Chondrocyte (in vitro differentiated cells): ENCODE data around the gene SH2D3A. TPM values are rescaled to one million over a fixed set of nuclear protein-coding genes. Genes with fewer than 3 reads are reported as not detected.

Experiments used
- DNase-seq: peaks from one replicate; pipeline ENCODE4 v3.0.0; 2021; ENCODE audit warnings: mixed read lengths, low spot score
- H3K27ac Mint-ChIP-seq: one replicate; pipeline ENCODE4 v1.8.0; 2021; ENCODE audit warnings: mild to moderate bottlenecking, moderate library complexity, mixed read lengths; ENCODE audit not compliant: unreplicated experiment
- H3K27me3 Mint-ChIP-seq: 2 replicates; pipeline ENCODE4 v1.8.0; 2021; ENCODE audit warnings: low read depth, mixed read lengths
- H3K36me3 Mint-ChIP-seq: 2 replicates; pipeline ENCODE4 v1.8.0; 2021; ENCODE audit warnings: low read depth, mixed read lengths
- H3K4me1 Mint-ChIP-seq: 2 replicates; pipeline ENCODE4 v1.8.0; 2021; ENCODE audit warnings: low read depth, mild to moderate bottlenecking, mixed read lengths
- H3K4me3 Mint-ChIP-seq: one replicate; pipeline ENCODE4 v1.8.0; 2021; ENCODE audit warnings: mild to moderate bottlenecking, moderate library complexity, mixed read lengths; ENCODE audit not compliant: unreplicated experiment
- H3K9me3 Mint-ChIP-seq: 2 replicates; pipeline ENCODE4 v1.8.0; 2021; ENCODE audit warnings: low read depth, mixed read lengths
- CTCF ChIP-seq: fragments of 200-600 bp; sonication (generic); IDR thresholded peaks from 2 replicates; pipeline ENCODE4 v1.5.0; 2021; ENCODE audit warnings: antibody characterized with exemption, mild to moderate bottlenecking, moderate library complexity
- total RNA-seq: library from RNA; stranded (reverse); gene quantifications from 3 replicates; pipeline ENCODE4 v1.2.1, GENCODE V29; 2021

Gene SH2D3A
- total RNA-seq, 1 donor from 2014 or later: 0.52 TPM

GRCh38 chr19:6796278-6796677 is 29.0 kb upstream of the SH2D3A start:
- Mint-ChIP-seq H3K9me3 (peaks cover 16% of the 10 kb centered on the region), H3K36me3 (no peaks in the 10 kb centered on the region), H3K4me3 (no peak overlapping the region), H3K27ac (no peak overlapping the region), H3K27me3 (peaks cover 11% of the 10 kb centered on the region), H3K4me1 (peaks cover 18% of the 10 kb centered on the region)
- no peak for DNase-seq
- no peak for TF ChIP-seq CTCF

- H3K36me3 Mint-ChIP-seq: no peaks in the 10 kb centered on the region
- H3K27ac Mint-ChIP-seq: no peak overlapping the region
- H3K4me1 Mint-ChIP-seq: peaks cover 6% of the 10 kb centered on the region
- no peak for TF ChIP-seq CTCF
- H3K4me3 Mint-ChIP-seq: no peak overlapping the region
- H3K9me3 Mint-ChIP-seq: peaks cover 16% of the 10 kb centered on the region
- peaks cover 11% of the 10 kb centered on the region for H3K27me3 Mint-ChIP-seq
- DNase-seq: no peak
Observed at GRCh38 chr19:6794686-6795431, 27.6 kb upstream of the SH2D3A start.

GRCh38 chr19:6793973-6794372 is 26.7 kb upstream of the SH2D3A start:
- peak overlapping the region; percentile 60 for H3K27ac Mint-ChIP-seq
- peaks cover 16% of the 10 kb centered on the region for H3K9me3 Mint-ChIP-seq
- no peaks in the 10 kb centered on the region for H3K36me3 Mint-ChIP-seq
- H3K4me1 Mint-ChIP-seq: peaks cover under 1% of the 10 kb centered on the region
- no peak for DNase-seq
- no peak for TF ChIP-seq CTCF
- H3K4me3 Mint-ChIP-seq: no peak overlapping the region
- H3K27me3 Mint-ChIP-seq: peaks cover 11% of the 10 kb centered on the region

- Mint-ChIP-seq H3K4me3 (no peak overlapping the region), H3K27me3 (peaks cover 11% of the 10 kb centered on the region), H3K4me1 (peaks cover 5% of the 10 kb centered on the region), H3K27ac (no peak overlapping the region), H3K9me3 (peaks cover 16% of the 10 kb centered on the region), H3K36me3 (no peaks in the 10 kb centered on the region)
- no peak for DNase-seq
- TF ChIP-seq CTCF: no peak
Observed at GRCh38 chr19:6793411-6793810, 26.2 kb upstream of the SH2D3A start.

- H3K27ac Mint-ChIP-seq: no peak overlapping the region
- TF ChIP-seq CTCF: no peak
- peaks cover 11% of the 10 kb centered on the region for H3K27me3 Mint-ChIP-seq
- no peaks in the 10 kb centered on the region for H3K36me3 Mint-ChIP-seq
- DNase-seq: no peak
- H3K9me3 Mint-ChIP-seq: peaks cover 16% of the 10 kb centered on the region
- H3K4me1 Mint-ChIP-seq: peaks cover 5% of the 10 kb centered on the region
- H3K4me3 Mint-ChIP-seq: no peak overlapping the region
Observed at GRCh38 chr19:6791237-6791636, 24.0 kb upstream of the SH2D3A start.
